ENCODE results near the gene ZNF845.
"Not testable (repeated sequence)": the region's sequence is repeated elsewhere in the genome, so short reads cannot be mapped to it uniquely, and the experiment has no call there.

Gene ZNF845

GRCh38 chr19:53397918-53398317, 64.4 kb downstream of the ZNF845 start:
- not testable (repeated sequence) for H3K27ac ChIP-seq (ENCODE audit: low read depth in 2 of 2, low read length in 2 of 2); H3K4me3 ChIP-seq (ENCODE audit: low read length in 2 of 2)
- H3K36me3 ChIP-seq (ENCODE audit: control insufficient read depth in 2 of 2, insufficient read depth in 2 of 2, low read length in 2 of 2), result peaks cover 21 to 29% of the 10 kb centered on the region in 2 donors

More at GRCh38 chr19:53397918-53398317, 64.4 kb downstream of the ZNF845 start:
- not testable (repeated sequence) for H3K27me3 ChIP-seq (ENCODE audit: control insufficient read depth in 2 of 2, insufficient read depth in 2 of 2, low read length in 2 of 2); H3K4me1 ChIP-seq (ENCODE audit: control insufficient read depth in 2 of 2, insufficient read depth in 2 of 2, low read length in 2 of 2); H3K9ac ChIP-seq (ENCODE audit: low read depth in 1 of 2, low read length in 2 of 2); H3K9me3 ChIP-seq (ENCODE audit: control insufficient read depth in 2 of 2, low read length in 2 of 2)
